Skeletal muscle tissue (tissue), 4 donors: Measurements from ENCODE around the gene ATAD3C. TPM values are rescaled to one million over a fixed set of nuclear protein-coding genes. Genes with fewer than 3 reads are reported as not detected.
"Not testable (repeated sequence)": the region's sequence is repeated elsewhere in the genome, so short reads cannot be mapped to it uniquely, and the experiment has no call there.

Experiments
- H3K27ac ChIP-seq: one replicate; pipeline ENCODE4 v1.7.0; 2013; ENCODE audit warnings: mild to moderate bottlenecking, low read depth, low read length, inconsistent platforms
- H3K27me3 ChIP-seq, 3 donors: one replicate each; pipeline ENCODE4 v1.7.0; 2013; ENCODE audit warnings: low read length in 3 of 3; ENCODE audit not compliant: control insufficient read depth in 3 of 3, insufficient read depth in 3 of 3
- H3K36me3 ChIP-seq, 3 donors: one replicate each; pipeline ENCODE4 v1.7.0; 2013; ENCODE audit warnings: low read length in 3 of 3; ENCODE audit not compliant: control insufficient read depth in 3 of 3, insufficient read depth in 3 of 3
- H3K4me1 ChIP-seq, 3 donors: one replicate each; pipeline ENCODE4 v1.7.0; 2013; ENCODE audit warnings: low read length in 3 of 3, mild to moderate bottlenecking in 3 of 3; ENCODE audit not compliant: control insufficient read depth in 3 of 3, insufficient read depth in 3 of 3
- H3K4me3 ChIP-seq, 3 donors: one replicate each; pipeline ENCODE4 v1.7.0; 2013; ENCODE audit warnings: low read length in 3 of 3
- H3K9ac ChIP-seq, 3 donors: one replicate each; pipeline ENCODE4 v1.7.0; 2013; ENCODE audit warnings: low read length in 3 of 3, mild to moderate bottlenecking in 3 of 3, moderate library complexity in 2 of 3, low read depth in 1 of 3
- H3K9me3 ChIP-seq, 3 donors: one replicate each; pipeline ENCODE4 v1.7.0; 2013; ENCODE audit warnings: low read length in 3 of 3; ENCODE audit not compliant: control insufficient read depth in 3 of 3
- total RNA-seq: library from RNA; depleted of rRNA; stranded (reverse); fragments of >200 nt; gene quantifications from one replicate; pipeline ENCODE4 v1.2.3, GENCODE V29; 2014
- donor health status: Osteomylitis.

The ATAD3C gene
- total RNA-seq, 1 donor from 2014 or later, result not detected

DNA sequence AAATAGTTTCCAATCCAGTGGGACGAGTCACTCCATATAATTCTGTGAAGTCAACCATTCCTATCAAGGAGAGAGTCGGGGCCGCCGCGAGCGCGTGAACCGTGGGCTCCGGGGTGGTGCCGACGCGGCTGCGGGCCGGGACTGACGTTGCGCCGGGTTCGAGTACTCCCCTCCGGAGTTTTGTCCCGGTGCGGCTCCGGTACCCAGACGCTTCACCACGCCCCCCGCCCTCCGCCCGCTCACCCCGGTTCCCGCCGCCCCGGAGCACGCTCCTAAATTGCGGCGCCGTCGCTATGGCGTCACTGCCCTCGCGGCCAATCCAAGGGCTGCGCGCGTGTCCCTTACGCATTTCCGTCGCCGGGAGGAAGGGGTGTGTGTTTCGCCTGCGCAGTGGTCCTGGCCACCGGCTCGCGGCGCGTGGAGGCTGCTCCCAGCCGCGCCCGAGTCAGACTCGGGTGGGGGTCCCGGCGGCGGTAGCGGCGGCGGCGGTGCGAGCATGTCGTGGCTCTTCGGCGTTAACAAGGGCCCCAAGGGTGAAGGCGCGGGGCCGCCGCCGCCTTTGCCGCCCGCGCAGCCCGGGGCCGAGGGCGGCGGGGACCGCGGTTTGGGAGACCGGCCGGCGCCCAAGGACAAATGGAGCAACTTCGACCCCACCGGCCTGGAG lies 22.0 kb downstream of the ATAD3C start, which contains the start of gene ATAD3B:
Gene ATAD3B (plus strand): TSS at position 377 of the 664 bp plus-strand sequence. CDS start 120 bp downstream, at position 497.
- Histone ChIP-seq H3K4me3 (peak within 1 kb of the TSS; percentile 72 to 95 (median 89)), H3K27ac (peak within 1 kb of the TSS; percentile 82), H3K9ac (peak within 1 kb of the TSS; percentile 74 to 90 (median 83)), H3K36me3 (no peaks in the 10 kb centered on the region), H3K27me3 (no peaks in the 10 kb centered on the region), H3K9me3 (no peaks in the 10 kb centered on the region), H3K4me1 (peaks cover 11 to 24% (median 13%) of the 10 kb centered on the region in 3 donors)

DNA sequence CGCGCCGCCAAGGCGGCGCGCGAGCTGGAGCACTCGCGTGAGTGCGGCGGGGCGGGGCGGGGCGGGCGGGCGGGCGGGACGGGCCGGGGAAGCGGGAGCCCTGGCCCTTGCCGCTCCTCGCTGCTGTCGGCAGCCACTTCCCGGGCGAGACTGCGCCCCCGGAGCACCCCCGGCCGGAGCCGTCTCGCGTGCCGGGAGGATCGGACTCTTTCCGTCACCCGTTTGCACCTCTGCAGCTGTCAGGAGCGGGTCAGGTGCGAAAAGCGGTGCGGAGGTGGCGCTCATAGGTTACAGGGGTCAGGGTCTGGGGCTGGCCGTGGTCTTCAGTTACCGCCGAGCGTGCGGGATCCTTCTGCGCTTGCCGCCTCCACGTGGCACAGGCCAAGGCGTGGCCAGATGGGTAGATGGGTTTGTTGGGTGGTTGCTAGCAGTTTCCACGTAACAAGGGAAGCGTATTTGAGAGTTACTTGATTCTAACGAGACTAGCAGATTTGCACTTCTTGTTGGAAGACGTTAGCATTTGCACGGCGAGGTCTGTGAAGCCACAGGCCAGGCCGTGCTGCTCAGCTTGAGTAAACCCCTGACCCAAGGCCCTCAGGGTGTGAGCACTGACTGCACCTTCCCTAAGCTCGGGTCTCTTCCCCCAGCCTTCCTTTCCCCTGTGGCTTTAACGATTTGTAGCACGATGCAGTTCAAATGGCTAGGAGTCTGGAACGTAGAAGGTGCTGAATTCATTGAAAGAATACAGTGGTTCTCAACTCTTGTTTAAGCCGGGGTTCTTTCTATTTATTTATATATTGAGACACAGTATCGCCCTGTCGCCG lies 22.8 kb downstream of the ATAD3C start:
- peak overlapping the region; percentile 51 to 74 (median 64) for H3K9ac ChIP-seq
- not testable (repeated sequence) for H3K27ac ChIP-seq, H3K9me3 ChIP-seq, H3K36me3 ChIP-seq, H3K27me3 ChIP-seq
- peaks cover 11 to 24% (median 13%) of the 10 kb centered on the region in 3 donors for H3K4me1 ChIP-seq
- H3K4me3 ChIP-seq, result peak overlapping the region; percentile 68 to 72 (median 72)

GRCh38 chr1:1476011-1476410 lies 26.5 kb downstream of the ATAD3C start:
- H3K9me3 ChIP-seq, H3K27me3 ChIP-seq, H3K27ac ChIP-seq, H3K9ac ChIP-seq, H3K4me3 ChIP-seq: not testable (repeated sequence)
- Histone ChIP-seq H3K4me1 (peaks cover 6 to 17% (median 8%) of the 10 kb centered on the region in 3 donors), H3K36me3 (peaks cover 17 to 21% (median 19%) of the 10 kb centered on the region in 3 donors)

GRCh38 chr1:1477206-1477605 lies 27.7 kb downstream of the ATAD3C start:
- no peaks in the 10 kb centered on the region for H3K9me3 ChIP-seq
- H3K27me3 ChIP-seq, result no peaks in the 10 kb centered on the region
- peaks cover 17 to 21% (median 21%) of the 10 kb centered on the region in 3 donors for H3K36me3 ChIP-seq

DNA sequence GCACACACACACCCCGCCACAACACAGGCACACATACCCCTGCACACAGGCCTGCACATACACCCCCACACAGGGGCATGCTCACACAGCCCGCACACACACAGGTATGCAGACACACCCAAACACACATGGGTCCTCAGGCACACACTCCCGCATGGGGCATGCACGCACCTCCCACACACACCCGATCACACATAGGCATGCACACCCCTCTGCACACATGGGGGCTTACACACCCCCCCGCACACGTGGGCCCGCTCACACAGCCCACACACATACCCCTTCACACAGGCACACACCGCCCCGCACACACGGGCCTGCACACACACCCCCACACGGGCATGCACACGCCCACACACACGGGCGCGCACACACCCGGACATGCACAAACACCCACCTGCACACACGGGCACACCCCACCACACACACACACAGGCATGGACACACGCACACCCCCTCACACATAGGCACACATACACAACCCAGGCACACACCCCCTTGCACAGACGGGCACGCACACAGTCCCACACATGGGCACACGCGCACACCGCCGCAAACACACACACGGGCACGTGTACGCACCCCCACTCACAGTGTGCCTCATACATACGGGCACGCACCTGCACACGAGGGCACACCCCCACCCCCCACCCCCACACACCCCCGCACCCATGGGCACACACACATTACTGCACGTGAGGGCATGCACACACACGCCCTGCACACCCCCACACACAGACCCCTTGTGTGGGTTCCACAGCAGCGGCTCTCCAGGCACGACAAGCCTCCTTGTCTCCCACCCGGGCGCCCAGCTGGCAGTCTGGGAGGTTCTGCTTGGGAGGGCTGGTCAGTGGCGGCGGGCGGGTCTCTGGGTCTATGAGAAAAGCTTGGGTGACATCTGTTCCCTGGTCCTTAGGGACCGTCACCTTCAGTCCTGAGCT lies 30.3 kb downstream of the ATAD3C start:
- Histone ChIP-seq H3K4me3 (no peak overlapping the region), H3K27me3 (no peaks in the 10 kb centered on the region), H3K36me3 (peaks cover 34 to 40% (median 35%) of the 10 kb centered on the region in 3 donors), H3K9ac (no peak overlapping the region), H3K27ac (no peak overlapping the region), H3K4me1 (no peaks in the 10 kb centered on the region), H3K9me3 (no peaks in the 10 kb centered on the region)

More at GRCh38 chr1:1477206-1477605, 27.7 kb downstream of the ATAD3C start:
- H3K4me1 ChIP-seq, result peaks cover 5 to 14% (median 8%) of the 10 kb centered on the region in 3 donors
- no peak overlapping the region for H3K4me3 ChIP-seq
- no peak overlapping the region for H3K27ac ChIP-seq
- H3K9ac ChIP-seq, result no peak overlapping the region

- not testable (repeated sequence) for H3K27me3 ChIP-seq, H3K27ac ChIP-seq, H3K4me1 ChIP-seq, H3K9ac ChIP-seq, H3K4me3 ChIP-seq, H3K9me3 ChIP-seq
- peaks cover 35 to 40% (median 35%) of the 10 kb centered on the region in 3 donors for H3K36me3 ChIP-seq
Observed at GRCh38 chr1:1480488-1480867, 31.0 kb downstream of the ATAD3C start.

GRCh38 chr1:1481811-1482210 lies 32.3 kb downstream of the ATAD3C start:
- H3K4me1 ChIP-seq, H3K27ac ChIP-seq, H3K27me3 ChIP-seq, H3K4me3 ChIP-seq, H3K9me3 ChIP-seq, H3K9ac ChIP-seq: not testable (repeated sequence)
- peaks cover 35 to 42% (median 39%) of the 10 kb centered on the region in 3 donors for H3K36me3 ChIP-seq

- H3K9me3 ChIP-seq, result no peaks in the 10 kb centered on the region
- H3K4me3 ChIP-seq, result no peak overlapping the region
- H3K9ac ChIP-seq, result no peak overlapping the region
- no peaks in the 10 kb centered on the region for H3K4me1 ChIP-seq
- no peaks in the 10 kb centered on the region for H3K27me3 ChIP-seq
- H3K27ac ChIP-seq, result no peak overlapping the region
- peaks cover 40 to 49% (median 43%) of the 10 kb centered on the region in 3 donors for H3K36me3 ChIP-seq
Observed at GRCh38 chr1:1482856-1483255, 33.4 kb downstream of the ATAD3C start.

GRCh38 chr1:1483714-1484113 lies 34.2 kb downstream of the ATAD3C start:
- no peak overlapping the region for H3K27ac ChIP-seq
- H3K27me3 ChIP-seq, result no peaks in the 10 kb centered on the region
- no peaks in the 10 kb centered on the region for H3K4me1 ChIP-seq
- H3K4me3 ChIP-seq, result no peak overlapping the region
- peaks cover 43 to 52% (median 43%) of the 10 kb centered on the region in 3 donors for H3K36me3 ChIP-seq
- no peak overlapping the region for H3K9ac ChIP-seq
- H3K9me3 ChIP-seq, result no peaks in the 10 kb centered on the region
